ENCODE measurements around the gene TMEM240.

DNA sequence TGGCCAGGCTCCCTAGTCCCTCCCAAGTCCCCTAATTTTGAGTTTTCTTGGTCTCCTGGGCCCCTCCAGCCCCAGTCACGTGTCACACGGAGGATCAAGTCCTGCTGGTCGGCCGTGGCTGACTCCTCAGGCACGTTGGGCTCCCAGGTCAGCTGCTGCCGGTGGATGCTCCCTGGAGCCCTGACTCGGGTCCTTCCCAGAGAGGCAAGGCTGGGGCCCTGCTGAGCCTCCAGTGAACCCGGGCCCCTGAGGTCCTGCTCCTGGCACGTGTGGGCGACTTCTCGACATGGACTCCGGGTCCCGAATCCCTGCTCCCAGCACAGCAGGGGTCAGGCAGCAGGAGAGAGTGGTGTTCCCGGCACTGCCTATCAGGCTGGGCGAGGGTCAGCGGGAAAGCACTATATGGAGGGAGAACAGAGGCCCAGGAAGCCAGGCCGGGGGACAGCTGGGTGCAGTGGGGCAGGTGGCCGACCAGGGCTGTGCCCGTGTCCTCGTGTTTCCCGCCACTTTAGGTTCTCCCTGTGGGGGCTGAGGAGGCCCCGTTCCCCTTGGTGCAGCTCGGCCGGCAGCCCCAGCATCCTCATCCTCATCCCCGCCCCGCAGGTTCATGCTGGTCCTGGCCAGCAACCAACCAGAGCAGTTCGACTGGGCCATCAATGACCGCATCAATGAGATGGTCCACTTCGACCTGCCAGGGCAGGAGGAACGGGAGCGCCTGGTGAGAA, 13.2 kb downstream of the TMEM240 start:
- TF ChIP-seq, protein P1, sequence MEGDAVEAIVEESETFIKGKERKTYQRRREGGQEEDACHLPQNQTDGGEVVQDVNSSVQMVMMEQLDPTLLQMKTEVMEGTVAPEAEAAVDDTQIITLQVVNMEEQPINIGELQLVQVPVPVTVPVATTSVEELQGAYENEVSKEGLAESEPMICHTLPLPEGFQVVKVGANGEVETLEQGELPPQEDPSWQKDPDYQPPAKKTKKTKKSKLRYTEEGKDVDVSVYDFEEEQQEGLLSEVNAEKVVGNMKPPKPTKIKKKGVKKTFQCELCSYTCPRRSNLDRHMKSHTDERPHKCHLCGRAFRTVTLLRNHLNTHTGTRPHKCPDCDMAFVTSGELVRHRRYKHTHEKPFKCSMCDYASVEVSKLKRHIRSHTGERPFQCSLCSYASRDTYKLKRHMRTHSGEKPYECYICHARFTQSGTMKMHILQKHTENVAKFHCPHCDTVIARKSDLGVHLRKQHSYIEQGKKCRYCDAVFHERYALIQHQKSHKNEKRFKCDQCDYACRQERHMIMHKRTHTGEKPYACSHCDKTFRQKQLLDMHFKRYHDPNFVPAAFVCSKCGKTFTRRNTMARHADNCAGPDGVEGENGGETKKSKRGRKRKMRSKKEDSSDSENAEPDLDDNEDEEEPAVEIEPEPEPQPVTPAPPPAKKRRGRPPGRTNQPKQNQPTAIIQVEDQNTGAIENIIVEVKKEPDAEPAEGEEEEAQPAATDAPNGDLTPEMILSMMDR (conservative IDR thresholded peaks at IDR 0.05; ENCODE audit: low read length), result no peak
- no peak for TF ChIP-seq EZH2phosphoT487 (IDR thresholded peaks at IDR 0.05; ENCODE audit: borderline replicate concordance, low read depth, low read length)
